ENCODE data around the gene CEACAM21. TPM values are rescaled to one million over a fixed set of nuclear protein-coding genes. Genes with fewer than 3 reads are reported as not detected.
A peak's percentile ranks its signal among the peaks of the same experiment; 100 is the strongest.

CEACAM21 gene
- total RNA-seq, 6 donors from 2014 or later: 2.3 to 22.4 (median 16.3) TPM

GRCh38 chr19:41621654-41622053, 45.7 kb downstream of the CEACAM21 start:
- 32 to 48% methylated on average over 6 to 7 of the region's 7 CpGs for WGBS, 2 donors
- peak in 1 of 2 donors; percentile 54 for DNase-seq
- no peaks in the 10 kb centered on the region for H3K27me3 ChIP-seq

DNA sequence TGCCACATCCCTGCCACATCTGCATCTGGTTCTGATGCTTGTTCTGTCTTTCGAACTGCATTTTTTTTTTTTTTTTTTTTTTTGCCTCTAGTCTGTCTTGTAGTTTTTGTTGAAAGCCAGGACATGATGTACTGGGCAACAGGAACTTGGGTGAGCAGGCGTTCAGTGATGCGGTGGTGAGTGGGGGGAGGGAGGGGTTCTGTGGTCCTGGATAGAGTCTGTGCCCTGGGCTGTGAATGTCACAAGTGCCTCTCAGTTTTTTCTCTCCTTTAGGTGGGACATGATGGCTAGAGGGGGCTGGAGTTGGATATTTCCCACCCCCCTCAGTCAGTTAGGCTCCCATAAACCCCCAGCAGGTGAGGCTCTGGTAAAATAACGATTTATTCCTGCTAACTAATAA, 47.4 kb downstream of the CEACAM21 start:
- TF ChIP-seq POLR2A (IDR thresholded peaks at IDR 0.05) (no peak), POLR2AphosphoS5 (IDR thresholded peaks at IDR 0.05) (no peak), CTCF (IDR thresholded peaks at IDR 0.05) (no peak), EP300 (IDR thresholded peaks at IDR 0.05) (no peak)
- WGBS, 2 donors: 34 to 62% methylated on average over 4 of the region's 4 CpGs

More at GRCh38 chr19:41621654-41622053, 45.7 kb downstream of the CEACAM21 start:
- no peaks in the 10 kb centered on the region for H3K36me3 ChIP-seq
- peak overlapping the region; percentile 18 to 64 (median 58) for H3K27ac ChIP-seq
- TF ChIP-seq POLR2AphosphoS5 (IDR thresholded peaks at IDR 0.05) (no peak), POLR2A (IDR thresholded peaks at IDR 0.05) (peak in 1 of 4 donors; percentile 6), CTCF (IDR thresholded peaks at IDR 0.05) (no peak), EP300 (IDR thresholded peaks at IDR 0.05) (no peak)
- no peaks in the 10 kb centered on the region for H3K9me3 ChIP-seq
- ATAC-seq (ENCODE audit: low FRiP score in 2 of 2): peak; percentile 1 to 43
- H3K4me3 ChIP-seq: no peak overlapping the region
- peaks cover 0 to 4% (median 1%) of the 10 kb centered on the region in 4 donors for H3K4me1 ChIP-seq

DNA sequence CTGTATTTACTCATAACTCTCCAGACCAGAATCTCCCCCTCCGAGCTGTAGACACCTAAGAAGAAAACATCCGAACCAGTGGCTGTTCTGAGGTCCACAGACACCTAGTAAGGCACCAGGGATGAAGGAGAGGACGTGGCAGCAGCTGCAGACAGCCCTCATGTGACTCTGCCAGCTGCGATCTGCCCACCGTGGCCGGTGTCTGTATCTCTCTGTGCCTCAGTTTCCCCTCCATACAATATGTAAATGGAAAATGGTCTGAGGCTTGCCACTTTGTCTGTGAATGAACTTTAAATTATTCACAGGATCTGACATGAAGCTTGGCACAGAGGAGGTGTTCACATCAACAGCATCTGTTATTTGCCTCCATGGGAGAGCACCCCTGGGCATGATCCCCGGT, 48.5 kb downstream of the CEACAM21 start:
- TF ChIP-seq POLR2AphosphoS5 (IDR thresholded peaks at IDR 0.05) (no peak), POLR2A (IDR thresholded peaks at IDR 0.05) (no peak), EP300 (IDR thresholded peaks at IDR 0.05) (no peak), CTCF (IDR thresholded peaks at IDR 0.05) (no peak)
- ATAC-seq (ENCODE audit: low FRiP score in 2 of 2) (no peak), DNase-seq (no peak)
- peak overlapping the region in 1 of 4 donors; percentile 42 for H3K4me3 ChIP-seq
- 72 to 75% methylated on average over 6 to 7 of the region's 7 CpGs for WGBS, 2 donors
- peak overlapping the region; percentile 22 to 83 (median 60) for H3K27ac ChIP-seq
- peaks cover 0 to 8% (median 3%) of the 10 kb centered on the region in 4 donors for H3K4me1 ChIP-seq
- no peaks in the 10 kb centered on the region for H3K36me3 ChIP-seq
- H3K27me3 ChIP-seq: no peaks in the 10 kb centered on the region
- no peaks in the 10 kb centered on the region for H3K9me3 ChIP-seq

More for the DNA sequence above, 47.4 kb downstream of the CEACAM21 start:
- Histone ChIP-seq H3K27me3 (no peaks in the 10 kb centered on the region), H3K4me1 (peaks cover 0 to 8% (median 3%) of the 10 kb centered on the region in 4 donors), H3K36me3 (no peaks in the 10 kb centered on the region), H3K4me3 (peak overlapping the region in 1 of 4 donors; percentile 42), H3K27ac (peak overlapping the region; percentile 38 to 83 (median 72)), H3K9me3 (no peaks in the 10 kb centered on the region)
- ATAC-seq (ENCODE audit: low FRiP score in 2 of 2): no peak
- peak in 1 of 2 donors; percentile 57 for DNase-seq

GRCh38 chr19:41624937-41625336, 49.0 kb downstream of the CEACAM21 start:
- TF ChIP-seq CTCF (IDR thresholded peaks at IDR 0.05) (no peak), POLR2AphosphoS5 (IDR thresholded peaks at IDR 0.05) (no peak)
- no peaks in the 10 kb centered on the region for H3K27me3 ChIP-seq
- peak overlapping the region; percentile 11 to 83 (median 60) for H3K27ac ChIP-seq
- ATAC-seq (ENCODE audit: low FRiP score in 2 of 2): no peak
- no peaks in the 10 kb centered on the region for H3K9me3 ChIP-seq
- peaks cover 0 to 8% (median 3%) of the 10 kb centered on the region in 4 donors for H3K4me1 ChIP-seq
- no peak for DNase-seq
- peak overlapping the region in 1 of 4 donors; percentile 42 for H3K4me3 ChIP-seq
- WGBS, 2 donors: 52% methylated on average over 4 of the region's 4 CpGs; no CpG with 5 or more reads in 1 of the 2 donors
- no peaks in the 10 kb centered on the region for H3K36me3 ChIP-seq

DNA sequence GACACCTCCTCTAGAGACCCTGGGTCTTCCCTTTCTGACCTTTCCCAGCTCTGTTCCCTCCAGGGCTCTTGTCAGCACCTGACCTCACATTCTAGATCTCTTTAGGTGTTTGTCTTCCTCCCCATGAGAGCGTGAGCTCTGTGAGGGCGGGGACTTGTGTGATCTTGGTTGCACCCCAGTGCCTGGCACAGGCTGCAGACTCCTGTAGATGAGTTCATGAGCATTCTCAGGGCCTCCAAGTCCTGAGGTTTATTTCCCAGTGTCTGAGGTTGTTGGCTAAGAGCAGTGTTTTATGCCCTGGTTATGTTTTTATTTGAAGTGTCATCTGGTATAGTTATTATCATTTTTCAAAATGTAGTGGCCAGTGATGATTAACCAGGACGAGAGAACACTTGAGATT, 50.3 kb downstream of the CEACAM21 start:
- Histone ChIP-seq H3K36me3 (no peaks in the 10 kb centered on the region), H3K27ac (peak overlapping the region in 3 of 4 donors; percentile 61 to 83 (median 81)), H3K27me3 (no peaks in the 10 kb centered on the region), H3K4me3 (peak overlapping the region in 2 of 4 donors; percentile 35 to 42), H3K4me1 (peaks cover 0 to 8% (median 1%) of the 10 kb centered on the region in 4 donors), H3K9me3 (peaks cover 0 to 11% (median 1%) of the 10 kb centered on the region in 4 donors)
- DNase-seq (no peak), ATAC-seq (ENCODE audit: low FRiP score in 2 of 2) (no peak)
- 31 to 45% methylated on average over 3 of the region's 3 CpGs for WGBS, 2 donors
- TF ChIP-seq CTCF (IDR thresholded peaks at IDR 0.05): no peak
- no peak for TF ChIP-seq POLR2AphosphoS5 (IDR thresholded peaks at IDR 0.05)
- no peak for TF ChIP-seq POLR2A (IDR thresholded peaks at IDR 0.05)
- TF ChIP-seq EP300 (IDR thresholded peaks at IDR 0.05): no peak
